ENCODE measurements around the gene USP6NL. TPM values are rescaled to one million over a fixed set of nuclear protein-coding genes. Genes with fewer than 3 reads are reported as not detected.

The USP6NL gene
- total and polyA plus RNA-seq, 7 donors: 9.2 to 11.4 (median 10.8) TPM

GRCh38 chr10:11454958-11455566, 156.4 kb downstream of the USP6NL start:
- no peak for TF ChIP-seq POLR2AphosphoS5 (IDR thresholded peaks at IDR 0.05)
- no peak for TF ChIP-seq EP300 (IDR thresholded peaks at IDR 0.05)
- no peak for TF ChIP-seq POLR2A (IDR thresholded peaks at IDR 0.05)
- WGBS, 2 donors: 87 to 88% methylated on average over 8 of the region's 8 CpGs
- Histone ChIP-seq H3K4me3 (no peak overlapping the region), H3K4me1 (no peaks in the 10 kb centered on the region), H3K9me3 (no peaks in the 10 kb centered on the region), H3K27me3 (no peaks in the 10 kb centered on the region), H3K36me3 (no peaks in the 10 kb centered on the region), H3K27ac (no peak overlapping the region)
- no peak for DNase-seq
- intact Hi-C loops (cut with DNase I): no loop called here

GRCh38 chr10:11454160-11454559, 157.3 kb downstream of the USP6NL start:
- WGBS, 2 donors: 97 to 98% methylated on average over 4 of the region's 4 CpGs
- Histone ChIP-seq H3K4me3 (no peak overlapping the region), H3K4me1 (no peaks in the 10 kb centered on the region), H3K27me3 (no peaks in the 10 kb centered on the region), H3K9me3 (no peaks in the 10 kb centered on the region), H3K27ac (no peak overlapping the region), H3K36me3 (no peaks in the 10 kb centered on the region)
- intact Hi-C loops (cut with DNase I): no loop called here
- TF ChIP-seq POLR2A (IDR thresholded peaks at IDR 0.05) (no peak), CTCF (IDR thresholded peaks at IDR 0.05) (no peak), POLR2AphosphoS5 (IDR thresholded peaks at IDR 0.05) (no peak), EP300 (IDR thresholded peaks at IDR 0.05) (no peak)
- no peak for DNase-seq

- Histone ChIP-seq H3K9me3 (no peaks in the 10 kb centered on the region), H3K27me3 (peaks cover 0 to 5% (median 3%) of the 10 kb centered on the region in 3 donors), H3K4me3 (no peak overlapping the region), H3K4me1 (no peaks in the 10 kb centered on the region), H3K27ac (no peak overlapping the region), H3K36me3 (no peaks in the 10 kb centered on the region)
- intact Hi-C loops (cut with DNase I): no loop called here
- no peak for DNase-seq
- TF ChIP-seq POLR2A (IDR thresholded peaks at IDR 0.05) (no peak), EP300 (IDR thresholded peaks at IDR 0.05) (no peak), CTCF (IDR thresholded peaks at IDR 0.05) (no peak), POLR2AphosphoS5 (IDR thresholded peaks at IDR 0.05) (no peak)
- WGBS, 2 donors: 77 to 85% methylated on average over 13 of the region's 13 CpGs
Measured at GRCh38 chr10:11451640-11452260, 159.7 kb downstream of the USP6NL start.

GRCh38 chr10:11450427-11450826, 161.0 kb downstream of the USP6NL start:
- H3K36me3 ChIP-seq: no peaks in the 10 kb centered on the region
- WGBS, 2 donors: 45 to 51% methylated on average over 6 of the region's 6 CpGs
- no peak overlapping the region for H3K27ac ChIP-seq
- H3K4me1 ChIP-seq: no peaks in the 10 kb centered on the region
- H3K27me3 ChIP-seq: peaks cover 0 to 11% (median 3%) of the 10 kb centered on the region in 3 donors
- H3K9me3 ChIP-seq: no peaks in the 10 kb centered on the region
- no peak for DNase-seq
- intact Hi-C loops (cut with DNase I): no loop called here
- H3K4me3 ChIP-seq: no peak overlapping the region
- TF ChIP-seq CTCF (IDR thresholded peaks at IDR 0.05): no peak
- TF ChIP-seq POLR2A (IDR thresholded peaks at IDR 0.05): no peak
- TF ChIP-seq EP300 (IDR thresholded peaks at IDR 0.05): no peak

GRCh38 chr10:11449761-11450160, 161.7 kb downstream of the USP6NL start:
- intact Hi-C loops (cut with DNase I): no loop called here
- H3K4me3 ChIP-seq: no peak overlapping the region
- no peaks in the 10 kb centered on the region for H3K9me3 ChIP-seq
- 80% methylated on average over 8 of the region's 8 CpGs for WGBS, 2 donors
- H3K36me3 ChIP-seq: no peaks in the 10 kb centered on the region
- no peaks in the 10 kb centered on the region for H3K4me1 ChIP-seq
- TF ChIP-seq EP300 (IDR thresholded peaks at IDR 0.05): no peak
- TF ChIP-seq POLR2A (IDR thresholded peaks at IDR 0.05): no peak
- TF ChIP-seq POLR2AphosphoS5 (IDR thresholded peaks at IDR 0.05): no peak
- TF ChIP-seq CTCF (IDR thresholded peaks at IDR 0.05): no peak
- peaks cover 0 to 15% (median 3%) of the 10 kb centered on the region in 3 donors for H3K27me3 ChIP-seq
- DNase-seq: no peak
- H3K27ac ChIP-seq: no peak overlapping the region

All from sigmoid colon (tissue), 7 donors.